SH-SY5Y (cell line): ENCODE results near the gene MAST4.

Experiments
- GATA2 ChIP-seq: IDR thresholded peaks from 2 replicates; pipeline ENCODE4 v1.6.1; 2011; ENCODE audit warnings: mild to moderate bottlenecking, low read depth, low read length
- GATA3 ChIP-seq: IDR thresholded peaks from 2 replicates; pipeline ENCODE4 v1.6.1; 2011; ENCODE audit warnings: low read depth, mild to moderate bottlenecking, low read length, moderate library complexity

- TF ChIP-seq GATA3 = no peak
- TF ChIP-seq GATA2 = no peak
These were observed 412.8 kb downstream of the MAST4 start for GRCh38 chr5:67009028-67009427.
